Mesenteric fat pad (tissue), 1 donor: ENCODE results near the gene FSD1L. TPM values are rescaled to one million over a fixed set of nuclear protein-coding genes. Genes with fewer than 3 reads are reported as not detected.
A peak's percentile ranks its signal among the peaks of the same experiment; 100 is the strongest.
"Not testable (repeated sequence)": the region's sequence is repeated elsewhere in the genome, so short reads cannot be mapped to it uniquely, and the experiment has no call there.

Experiments
- DNase-seq: peaks from one replicate; pipeline ENCODE4 v3.0.0-alpha.2; 2020; ENCODE audit warnings: low spot score
- total RNA-seq: library from RNA; stranded (reverse); fragmentation: NEBNext Ultra II Directional; extraction: Animal tissue kit (Norgen Biotek cat#: 25700); gene quantifications from one replicate; pipeline ENCODE4 v1.2.1, GENCODE V29; 2021
- donor health status: DM: yes; HTN: yes; CAD: no.

Gene FSD1L
- total RNA-seq, 1 donor from 2014 or later: 5.1 TPM

- DNase-seq: no peak
Observed at GRCh38 chr9:105554042-105554441, 106.2 kb downstream of the FSD1L start.

GRCh38 chr9:105557804-105558610 is 110.2 kb downstream of the FSD1L start, which contains the start of gene FKTN:
FKTN (plus strand) TSS chr9:105558131; CDS start chr9:105575033, 16,902 bp downstream.
- DNase-seq: peak; percentile 94

- no peak for DNase-seq
Observed at GRCh38 chr9:105572455-105572854, 124.6 kb downstream of the FSD1L start.

GRCh38 chr9:105579952-105580351 is 132.1 kb downstream of the FSD1L start:
- DNase-seq: not testable (repeated sequence)

- not testable (repeated sequence) for DNase-seq
Observed at GRCh38 chr9:105581550-105581949, 133.7 kb downstream of the FSD1L start.

GRCh38 chr9:105593145-105593544 is 145.3 kb downstream of the FSD1L start:
- no peak for DNase-seq

Other genes starting within 250 kb of the FSD1L start
- 35.3 TPM for gene SLC44A1, start 203.4 kb upstream of the FSD1L start, total RNA-seq
- gene FKTN, start 110.1 kb downstream of the FSD1L start, total RNA-seq: 13.5 TPM
- gene TAL2, start 214.4 kb downstream of the FSD1L start, total RNA-seq: not detected
- gene TMEM38B, start 246.5 kb downstream of the FSD1L start, total RNA-seq: 12.3 TPM